Uterus (tissue), 4 donors: ENCODE measurements around the gene ACOD1. TPM values are rescaled to one million over a fixed set of nuclear protein-coding genes. Genes with fewer than 3 reads are reported as not detected.

Source experiments
- DNase-seq, 2 donors: peaks; one replicate each; pipeline ENCODE4 v3.0.0-alpha.2; 2019 to 2020
- H3K27ac ChIP-seq, 2 donors: fragments of 200-600 bp; sonication (generic); 1 replicate in 1 of 2; 2 replicates in 1 of 2; pipeline ENCODE4 v1.5.1; 2016 to 2018
- H3K27me3 ChIP-seq, 2 donors: fragments of 200-600 bp; sonication (generic); one replicate each; pipeline ENCODE4 v1.5.1; 2018 to 2019; ENCODE audit warnings: control low read depth in 1 of 2
- H3K36me3 ChIP-seq, 2 donors: fragments of 200-600 bp; sonication (generic); one replicate each; pipeline ENCODE4 v1.5.1; 2019; ENCODE audit warnings: control low read depth in 1 of 2
- H3K4me1 ChIP-seq, 2 donors: fragments of 200-600 bp; sonication (generic); one replicate each; pipeline ENCODE4 v1.5.1; 2018 to 2019; ENCODE audit warnings: control low read depth in 1 of 2
- H3K4me3 ChIP-seq, 2 donors: fragments of 200-600 bp; sonication (generic); 1 replicate in 1 of 2; 2 replicates in 1 of 2; pipeline ENCODE4 v1.5.1; 2018 to 2019; ENCODE audit warnings: mild to moderate bottlenecking in 1 of 2
- H3K9me3 ChIP-seq, 2 donors: fragments of 200-600 bp; sonication (generic); one replicate each; pipeline ENCODE4 v1.5.1; 2019; ENCODE audit warnings: control low read depth in 1 of 2
- POLR2A ChIP-seq, 2 donors: fragments of 450-650 bp; IDR thresholded peaks; one replicate each; pipeline ENCODE4 v1.6.1; 2016; ENCODE audit warnings: antibody characterized with exemption in 2 of 2, mild to moderate bottlenecking in 1 of 2, moderate library complexity in 1 of 2
- intact Hi-C: fragments of 100-400 bp; cut with DNase I; formaldehyde crosslinking; loops from one replicate; pipeline ENCODE4 v1.15.1; 2023; ENCODE audit warnings: low total_unique reads
- total RNA-seq, 4 donors: library from RNA; depleted of rRNA in 3 of 4; stranded (reverse); fragments of >200 nt in 3 of 4; gene quantifications; one replicate each; pipeline versions ENCODE4 v1.1.0 to v1.2.4, GENCODE V29; 2014 to 2023
- TF ChIP-seq, protein P1 (sequence below), 4 experiments: fragments of 200-600 bp in 2 of 4; fragments of 450-650 bp in 2 of 4; sonication (generic) in 2 of 4; IDR thresholded peaks; one replicate each; pipeline ENCODE4 v1.5.1; 2016 to 2019; ENCODE audit warnings: antibody characterized with exemption in 4 of 4, mild to moderate bottlenecking in 2 of 4, moderate library complexity in 1 of 4
- donor health status: DM: yes; HTN: yes; CAD: no.

Gene ACOD1
- total RNA-seq, 4 donors from 2014 or later, result not detected

- Histone ChIP-seq H3K4me3 (no peak overlapping the region), H3K27me3 (no peaks in the 10 kb centered on the region), H3K36me3 (no peaks in the 10 kb centered on the region), H3K9me3 (no peaks in the 10 kb centered on the region), H3K27ac (no peak overlapping the region), H3K4me1 (peaks cover 0 to 4% of the 10 kb centered on the region in 2 donors)
- intact Hi-C loops, result no loop called here
- no peak for DNase-seq
- no peak for TF ChIP-seq POLR2A (IDR thresholded peaks at IDR 0.05)
- TF ChIP-seq, protein P1, sequence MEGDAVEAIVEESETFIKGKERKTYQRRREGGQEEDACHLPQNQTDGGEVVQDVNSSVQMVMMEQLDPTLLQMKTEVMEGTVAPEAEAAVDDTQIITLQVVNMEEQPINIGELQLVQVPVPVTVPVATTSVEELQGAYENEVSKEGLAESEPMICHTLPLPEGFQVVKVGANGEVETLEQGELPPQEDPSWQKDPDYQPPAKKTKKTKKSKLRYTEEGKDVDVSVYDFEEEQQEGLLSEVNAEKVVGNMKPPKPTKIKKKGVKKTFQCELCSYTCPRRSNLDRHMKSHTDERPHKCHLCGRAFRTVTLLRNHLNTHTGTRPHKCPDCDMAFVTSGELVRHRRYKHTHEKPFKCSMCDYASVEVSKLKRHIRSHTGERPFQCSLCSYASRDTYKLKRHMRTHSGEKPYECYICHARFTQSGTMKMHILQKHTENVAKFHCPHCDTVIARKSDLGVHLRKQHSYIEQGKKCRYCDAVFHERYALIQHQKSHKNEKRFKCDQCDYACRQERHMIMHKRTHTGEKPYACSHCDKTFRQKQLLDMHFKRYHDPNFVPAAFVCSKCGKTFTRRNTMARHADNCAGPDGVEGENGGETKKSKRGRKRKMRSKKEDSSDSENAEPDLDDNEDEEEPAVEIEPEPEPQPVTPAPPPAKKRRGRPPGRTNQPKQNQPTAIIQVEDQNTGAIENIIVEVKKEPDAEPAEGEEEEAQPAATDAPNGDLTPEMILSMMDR (IDR thresholded peaks at IDR 0.05), result no peak
These were observed 21.4 kb downstream of the ACOD1 start for GRCh38 chr13:76969488-76970365.

DNA sequence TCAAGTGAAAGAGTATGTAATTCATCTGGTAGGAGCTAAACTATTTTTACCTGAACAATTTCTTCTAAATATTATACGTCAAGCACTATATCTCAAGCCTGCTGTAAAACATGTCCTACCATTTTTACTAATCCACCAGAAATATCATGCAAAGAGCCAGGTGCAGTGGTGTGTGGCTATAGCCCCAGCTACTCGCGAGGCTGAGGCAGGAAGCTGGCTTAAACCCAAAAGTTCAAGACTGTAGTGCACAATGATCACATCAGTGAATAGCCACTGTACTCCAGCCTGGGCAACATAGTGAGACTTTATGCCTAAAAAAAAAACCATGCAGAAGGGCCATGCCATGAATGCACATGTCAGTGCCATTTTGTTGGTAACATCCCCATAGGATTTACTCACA is 22.9 kb downstream of the ACOD1 start:
- Histone ChIP-seq H3K4me3 (no peak overlapping the region), H3K27ac (no peak overlapping the region), H3K36me3 (no peaks in the 10 kb centered on the region), H3K27me3 (no peaks in the 10 kb centered on the region), H3K4me1 (no peaks in the 10 kb centered on the region), H3K9me3 (no peaks in the 10 kb centered on the region)
- intact Hi-C loops, result no loop called here
- DNase-seq, result no peak
- TF ChIP-seq POLR2A (IDR thresholded peaks at IDR 0.05), result no peak
- TF ChIP-seq, protein P1 (IDR thresholded peaks at IDR 0.05), result no peak

GRCh38 chr13:76971851-76972829 is 23.8 kb downstream of the ACOD1 start:
- no peaks in the 10 kb centered on the region for H3K4me1 ChIP-seq
- H3K27me3 ChIP-seq, result no peaks in the 10 kb centered on the region
- no peak for DNase-seq
- H3K4me3 ChIP-seq, result no peak overlapping the region
- TF ChIP-seq, protein P1 (IDR thresholded peaks at IDR 0.05), result no peak
- no peak for TF ChIP-seq POLR2A (IDR thresholded peaks at IDR 0.05)
- intact Hi-C loops, result no loop called here
- no peaks in the 10 kb centered on the region for H3K9me3 ChIP-seq
- H3K27ac ChIP-seq, result no peak overlapping the region
- H3K36me3 ChIP-seq, result no peaks in the 10 kb centered on the region

DNA sequence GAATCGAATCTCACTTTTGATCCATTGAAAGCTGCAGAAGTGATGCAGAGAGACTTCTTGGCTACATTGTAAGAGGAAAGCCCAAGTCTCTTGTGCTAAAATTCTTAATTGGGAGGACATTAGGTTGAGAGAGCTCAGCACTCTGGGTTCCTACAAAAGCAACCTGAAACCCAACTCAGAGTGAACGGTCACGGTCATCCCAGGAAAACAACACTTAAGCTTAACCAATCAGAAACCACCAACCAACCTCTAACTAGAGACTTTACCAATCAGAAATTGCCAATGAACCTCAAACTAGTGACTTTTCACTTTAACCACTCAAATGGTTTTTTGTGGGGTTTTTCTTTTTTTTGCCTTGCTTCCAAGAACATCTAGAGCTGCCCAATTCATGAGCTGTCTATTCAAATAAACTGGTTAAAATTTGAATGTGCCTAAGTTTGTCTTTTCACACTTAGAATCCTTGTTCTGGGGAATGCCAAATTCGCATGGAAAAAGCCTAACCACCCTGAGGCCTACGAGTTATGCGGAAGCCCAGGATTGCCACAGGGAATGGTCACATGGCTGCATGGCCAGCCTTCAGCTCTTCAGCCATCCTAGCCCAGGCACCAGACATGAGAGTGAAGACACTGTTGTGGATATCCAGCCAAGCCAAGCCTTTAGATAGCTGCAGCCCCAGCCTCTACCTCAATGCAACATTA is 25.8 kb downstream of the ACOD1 start:
- Histone ChIP-seq H3K9me3 (no peaks in the 10 kb centered on the region), H3K27me3 (no peaks in the 10 kb centered on the region), H3K36me3 (no peaks in the 10 kb centered on the region), H3K27ac (no peak overlapping the region), H3K4me3 (no peak overlapping the region), H3K4me1 (no peaks in the 10 kb centered on the region)
- no peak for DNase-seq
- TF ChIP-seq, protein P1 (IDR thresholded peaks at IDR 0.05), result no peak
- TF ChIP-seq POLR2A (IDR thresholded peaks at IDR 0.05), result no peak
- intact Hi-C loops, result no loop called here
